HG02763 (cell line): Measurements from ENCODE around the gene MCCC2.
"Not testable (repeated sequence)": the region's sequence is repeated elsewhere in the genome, so short reads cannot be mapped to it uniquely, and the experiment has no call there.

Experiments
- ATAC-seq: cut with Tn5 transposase; IDR thresholded peaks from one replicate; pipeline ENCODE4 v1.9.1; 2021; ENCODE audit warnings: mild to moderate bottlenecking, moderate library complexity; ENCODE audit not compliant: unreplicated experiment

Gene MCCC2

GRCh38 chr5:71658916-71659662, 71.9 kb downstream of the MCCC2 start:
- ATAC-seq, result no peak

DNA sequence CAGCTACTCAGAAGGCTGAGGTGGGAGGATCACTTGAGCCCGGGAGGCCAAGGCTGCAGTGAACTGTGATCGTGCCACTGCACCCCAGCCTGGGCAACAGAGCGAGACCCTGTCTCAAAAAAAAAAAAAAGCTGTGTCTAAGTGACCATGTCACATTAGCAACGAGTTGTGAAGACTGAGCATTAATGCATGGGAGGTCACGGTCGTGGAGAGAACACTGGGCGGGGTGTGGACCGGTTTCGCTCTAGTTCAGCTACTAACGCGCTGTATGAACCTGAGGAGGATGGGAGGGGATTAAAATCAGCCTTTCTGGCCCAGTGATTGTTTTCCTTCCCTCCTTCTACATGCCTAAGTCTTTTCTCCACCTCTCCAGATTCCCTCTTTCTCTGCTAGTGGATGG, 75.2 kb downstream of the MCCC2 start:
- ATAC-seq, result no peak

GRCh38 chr5:71663191-71663969, 76.2 kb downstream of the MCCC2 start:
- no peak for ATAC-seq

- ATAC-seq, result not testable (repeated sequence)
These were observed 77.5 kb downstream of the MCCC2 start for GRCh38 chr5:71664615-71665014.

GRCh38 chr5:71666321-71666720, 79.2 kb downstream of the MCCC2 start:
- no peak for ATAC-seq

- no peak for ATAC-seq
These were observed 90.8 kb downstream of the MCCC2 start for GRCh38 chr5:71677977-71678376.

- no peak for ATAC-seq
These were observed 92.6 kb downstream of the MCCC2 start for GRCh38 chr5:71679714-71680113.

DNA sequence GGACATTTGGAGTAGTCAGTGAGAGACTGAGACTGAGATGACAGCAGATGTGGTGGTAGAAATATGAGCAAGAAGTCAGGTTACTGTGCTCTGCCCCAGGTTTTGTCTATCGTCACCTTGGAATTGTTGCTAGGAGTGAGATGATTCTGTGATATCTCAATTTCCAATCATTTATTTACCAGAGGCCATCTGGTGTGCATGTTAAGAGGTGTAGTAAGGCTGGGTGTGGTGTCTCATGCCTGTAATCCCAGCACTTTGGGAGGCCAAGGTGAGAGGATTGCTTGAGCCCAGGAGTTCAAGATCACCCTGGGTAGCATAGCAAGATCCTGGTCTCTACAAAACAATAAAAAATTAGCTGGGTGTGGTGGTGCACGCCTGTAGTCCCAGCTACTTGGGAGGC, 93.4 kb downstream of the MCCC2 start:
- no peak for ATAC-seq

DNA sequence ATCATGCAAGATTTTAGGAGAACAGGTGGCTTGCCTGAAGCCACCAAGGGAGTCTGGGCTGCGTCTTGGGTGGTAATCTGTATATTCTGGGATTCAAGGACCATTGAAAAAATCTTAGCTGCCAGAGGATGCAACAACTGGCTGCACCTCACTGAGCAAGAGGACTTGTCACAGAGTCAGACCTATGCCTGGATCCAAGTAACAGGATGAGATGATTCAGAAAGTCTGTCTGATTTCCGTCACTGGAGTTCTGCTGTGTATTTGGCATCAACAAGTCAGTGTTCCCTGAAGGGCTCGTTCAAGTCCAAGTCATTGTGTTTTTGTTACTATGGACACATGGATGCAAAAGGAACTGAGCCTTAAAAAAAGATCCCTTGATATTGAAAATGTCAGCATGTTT, 94.2 kb downstream of the MCCC2 start:
- ATAC-seq, result no peak

GRCh38 chr5:71684309-71684708, 97.2 kb downstream of the MCCC2 start:
- ATAC-seq, result no peak

DNA sequence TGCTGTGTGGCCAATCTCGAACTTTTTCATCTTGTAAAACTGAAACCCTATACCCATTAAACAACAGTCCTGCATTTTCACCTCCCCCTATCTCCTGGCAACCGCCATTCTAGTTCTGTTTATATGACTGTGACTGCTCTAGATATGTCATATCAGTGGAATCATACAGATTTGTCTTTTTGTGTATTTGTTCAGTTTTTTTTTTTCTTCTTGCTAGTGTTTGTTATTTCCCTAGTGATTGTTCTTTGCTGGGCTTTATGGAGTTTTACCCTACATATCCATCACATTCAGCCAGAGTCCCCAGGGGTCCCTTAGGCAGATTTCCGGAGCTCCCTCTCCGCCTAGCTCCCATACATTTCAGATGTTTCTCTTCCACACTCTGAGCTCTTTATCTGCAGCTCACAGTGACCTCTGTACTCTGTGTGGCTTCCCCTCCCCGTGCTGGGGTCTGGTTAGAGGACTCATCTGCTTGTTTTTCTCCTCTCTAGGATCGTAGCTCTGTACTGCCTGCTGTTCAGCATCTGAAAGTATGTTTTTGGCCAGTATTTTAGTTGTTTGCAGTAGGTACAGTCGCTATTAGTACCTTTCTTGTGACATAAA, 106.8 kb downstream of the MCCC2 start:
- ATAC-seq, result no peak

DNA sequence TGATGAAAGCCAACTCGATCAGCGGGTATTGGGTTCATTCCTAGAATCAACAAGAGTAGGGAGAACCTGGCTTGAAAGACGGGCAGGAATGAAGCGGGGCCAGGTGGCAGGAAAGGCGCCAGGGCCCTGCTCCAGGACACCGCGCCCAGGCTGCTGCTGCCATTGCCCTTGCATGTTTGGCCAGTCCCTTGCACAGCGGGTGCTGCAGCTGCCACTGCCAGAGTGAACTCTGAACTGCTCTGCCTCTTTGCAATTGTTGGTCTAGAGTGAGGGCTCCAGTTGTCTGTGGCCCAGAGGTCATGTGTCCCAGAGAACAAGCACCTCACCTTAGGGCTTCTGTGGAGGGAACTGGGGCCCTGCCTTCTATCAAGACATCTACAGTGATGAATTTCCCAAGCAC, 107.9 kb downstream of the MCCC2 start:
- ATAC-seq, result no peak

- ATAC-seq, result no peak
These were observed 108.5 kb downstream of the MCCC2 start for GRCh38 chr5:71695595-71695994.

DNA sequence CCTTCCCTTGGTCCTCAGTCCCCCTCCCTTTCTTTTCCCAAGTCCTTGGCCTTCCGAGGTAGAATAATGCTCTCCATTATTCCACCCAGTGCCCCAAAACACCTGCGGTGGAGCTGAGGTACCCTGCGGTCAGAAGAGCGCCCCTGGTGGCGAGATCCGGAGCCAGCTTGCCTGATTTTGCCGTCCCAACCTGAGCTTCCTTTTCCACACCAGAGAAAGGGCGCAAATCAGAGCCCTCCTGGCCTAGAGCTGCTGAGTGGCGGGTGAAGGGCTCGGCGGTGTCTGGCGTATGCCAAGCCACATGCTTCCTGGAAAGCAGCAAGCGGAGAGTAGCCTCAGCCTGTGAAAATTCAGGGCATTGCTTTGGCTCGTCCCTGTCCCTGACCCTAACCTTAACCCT, 110.8 kb downstream of the MCCC2 start:
- no peak for ATAC-seq

- no peak for ATAC-seq
These were observed 112.1 kb downstream of the MCCC2 start for GRCh38 chr5:71699233-71699632.

GRCh38 chr5:71699751-71700150, 112.6 kb downstream of the MCCC2 start:
- ATAC-seq, result no peak

GRCh38 chr5:71700803-71701202, 113.7 kb downstream of the MCCC2 start:
- no peak for ATAC-seq

GRCh38 chr5:71701407-71701806, 114.3 kb downstream of the MCCC2 start:
- ATAC-seq, result no peak

DNA sequence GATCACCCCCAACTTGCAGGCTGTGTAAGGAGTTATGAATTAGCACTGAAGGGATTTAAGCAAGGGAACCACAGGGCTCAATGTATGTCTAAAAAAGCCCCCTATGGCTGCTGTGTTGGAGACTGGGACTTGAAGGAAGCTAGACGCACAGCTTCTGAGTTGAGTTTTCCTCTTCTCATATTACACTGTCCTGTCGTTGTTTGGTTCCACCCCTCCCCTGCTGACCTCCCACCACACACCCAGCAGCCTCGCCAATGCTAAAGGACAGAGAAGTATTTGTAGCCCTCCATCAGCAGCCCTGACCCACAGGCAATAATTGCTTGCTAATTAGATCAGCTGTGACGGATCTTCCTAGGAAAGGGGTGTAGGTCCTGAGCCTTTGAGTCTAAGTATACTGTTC, 116.8 kb downstream of the MCCC2 start:
- ATAC-seq, result no peak

GRCh38 chr5:71705421-71705820, 118.3 kb downstream of the MCCC2 start:
- ATAC-seq, result no peak

GRCh38 chr5:71706906-71707305, 119.8 kb downstream of the MCCC2 start:
- ATAC-seq, result no peak
